Coronary artery (tissue), 2 donors: ENCODE measurements around the gene FERMT1.

Experiments
- DNase-seq: peaks from one replicate; pipeline ENCODE4 v3.0.0-alpha.2; 2017; ENCODE audit warnings: low spot score
- H3K27ac ChIP-seq, 2 donors: fragments of 200-600 bp; sonication (generic); one replicate each; pipeline ENCODE4 v1.5.1; 2016 to 2019
- H3K4me3 ChIP-seq: fragments of 200-600 bp; sonication (generic); 2 replicates; pipeline ENCODE4 v1.5.1; 2016; ENCODE audit warnings: mild to moderate bottlenecking, moderate library complexity
- CTCF ChIP-seq: fragments of 200-600 bp; sonication (generic); IDR thresholded peaks from one replicate; pipeline ENCODE4 v1.5.1; 2019; ENCODE audit warnings: antibody characterized with exemption

Gene FERMT1

GRCh38 chr20:6091661-6092060 is 31.2 kb downstream of the FERMT1 start:
- no peak for TF ChIP-seq CTCF
- Histone ChIP-seq H3K27ac (no peak overlapping the region), H3K4me3 (no peak overlapping the region)
- DNase-seq = no peak

GRCh38 chr20:6086868-6087267 is 36.0 kb downstream of the FERMT1 start:
- DNase-seq = no peak
- H3K4me3 ChIP-seq = no peak overlapping the region
- no peak overlapping the region for H3K27ac ChIP-seq
- TF ChIP-seq CTCF = no peak

- H3K27ac ChIP-seq = no peak overlapping the region
- no peak overlapping the region for H3K4me3 ChIP-seq
- no peak for TF ChIP-seq CTCF
- no peak for DNase-seq
These were observed 38.9 kb downstream of the FERMT1 start for GRCh38 chr20:6083926-6084325.

- no peak overlapping the region for H3K4me3 ChIP-seq
- DNase-seq = no peak
- no peak overlapping the region for H3K27ac ChIP-seq
- no peak for TF ChIP-seq CTCF
These were observed 41.6 kb downstream of the FERMT1 start for GRCh38 chr20:6081236-6081635.

GRCh38 chr20:6079016-6079415 is 43.8 kb downstream of the FERMT1 start:
- no peak for DNase-seq
- Histone ChIP-seq H3K4me3 (no peak overlapping the region), H3K27ac (no peak overlapping the region)
- no peak for TF ChIP-seq CTCF

GRCh38 chr20:6075428-6076219 is 47.2 kb downstream of the FERMT1 start:
- Histone ChIP-seq H3K27ac (no peak overlapping the region), H3K4me3 (no peak overlapping the region)
- DNase-seq = no peak
- TF ChIP-seq CTCF = no peak

GRCh38 chr20:6074784-6075183 is 48.0 kb downstream of the FERMT1 start:
- TF ChIP-seq CTCF = no peak
- no peak overlapping the region for H3K27ac ChIP-seq
- DNase-seq = no peak
- no peak overlapping the region for H3K4me3 ChIP-seq
